IMR-90 (cell line): ENCODE results near the gene DHRSX. TPM values are rescaled to one million over a fixed set of nuclear protein-coding genes. Genes with fewer than 3 reads are reported as not detected.

Experiments
- ATAC-seq: fragments of 200-7000 bp; cut with Tn5 transposase; 2 replicates; pipeline ENCODE4 v1.9.1; 2020; ENCODE audit warnings: low read depth, mild to moderate bottlenecking, moderate library complexity
- BruUV-seq: library from RNA; stranded (reverse); fragments of 400-500 nt; replicated peaks from 2 replicates; lab custom pipeline; 2021; lab: Mats Ljungman, UMichigan
- CTCF ChIA-PET: fragments of 300-600 bp; formaldehyde crosslinking; extraction: SDS; loops from one replicate; lab custom pipeline; 2021; ENCODE audit warnings: antibody characterized with exemption; lab: Yijun Ruan, JAX
- POLR2A ChIA-PET: fragments of 300-600 bp; sonication (Branson Sonifier 250); formaldehyde crosslinking; loops from one replicate; lab custom pipeline; 2022; ENCODE audit warnings: antibody characterized with exemption; ENCODE audit not compliant: unreplicated experiment; lab: Charles Lee
- DNase-seq: peaks from one replicate; pipeline ENCODE4 v3.0.0; 2013
- H2AFZ ChIP-seq: replicated peaks from 2 replicates; pipeline ENCODE3; 2013; ENCODE audit warnings: low read length, mild to moderate bottlenecking; ENCODE audit not compliant: poor library complexity
- H2AK5ac ChIP-seq: 2 replicates; pipeline ENCODE4 v1.6.1; 2013; ENCODE audit warnings: low read depth, low read length, inconsistent platforms
- H2AK9ac ChIP-seq: replicated peaks from 2 replicates; pipeline ENCODE3; 2013; ENCODE audit warnings: mild to moderate bottlenecking, low read depth, low read length, moderate library complexity; ENCODE audit not compliant: poor library complexity
- H2BK120ac ChIP-seq: 2 replicates; pipeline ENCODE4 v1.6.1; 2013; ENCODE audit warnings: low read depth, low read length, inconsistent platforms
- H2BK15ac ChIP-seq: 3 replicates; pipeline ENCODE4 v1.6.1; 2013; ENCODE audit warnings: low read depth, low read length, inconsistent platforms
- H2BK20ac ChIP-seq: 2 replicates; pipeline ENCODE4 v1.6.1; 2013; ENCODE audit warnings: low read depth, mild to moderate bottlenecking, inconsistent platforms, low read length, moderate library complexity
- H2BK5ac ChIP-seq: 2 replicates; pipeline ENCODE4 v1.6.1; 2013; ENCODE audit warnings: mild to moderate bottlenecking, low read depth, low read length, inconsistent platforms; ENCODE audit not compliant: poor library complexity, severe bottlenecking
- H3K14ac ChIP-seq: replicated peaks from 2 replicates; pipeline ENCODE4 v1.6.1; 2013; ENCODE audit warnings: low read depth, low read length, inconsistent platforms
- H3K18ac ChIP-seq: 2 replicates; pipeline ENCODE4 v1.6.1; 2013; ENCODE audit warnings: low read depth, low read length, control low read depth
- H3K23ac ChIP-seq: 2 replicates; pipeline ENCODE4 v1.6.1; 2013; ENCODE audit warnings: low read depth, low read length, inconsistent platforms
- H3K27ac ChIP-seq: 2 replicates; pipeline ENCODE4 v1.5.1; 2013; ENCODE audit warnings: mild to moderate bottlenecking, control low read depth, low read length; ENCODE audit not compliant: insufficient read depth
- H3K27me3 ChIP-seq: 2 replicates; pipeline ENCODE4 v1.6.1; 2013; ENCODE audit warnings: low read length; ENCODE audit not compliant: control insufficient read depth, insufficient read depth
- H3K36me3 ChIP-seq: 2 replicates; pipeline ENCODE4 v1.6.1; 2013; ENCODE audit warnings: low read length, mixed read lengths; ENCODE audit not compliant: control insufficient read depth, insufficient read depth
- H3K4ac ChIP-seq: 2 replicates; pipeline ENCODE4 v1.6.1; 2013; ENCODE audit warnings: low read depth, low read length, inconsistent platforms
- H3K4me1 ChIP-seq: 2 replicates; pipeline ENCODE4 v1.6.1; 2013; ENCODE audit warnings: low read length, mixed read lengths; ENCODE audit not compliant: control insufficient read depth, insufficient read depth
- H3K4me2 ChIP-seq: 2 replicates; pipeline ENCODE4 v1.6.1; 2013; ENCODE audit warnings: low read depth, mild to moderate bottlenecking, control low read depth, low read length, moderate library complexity
- H3K4me3 ChIP-seq: 2 replicates; pipeline ENCODE4 v1.5.1; 2013; ENCODE audit warnings: low read depth, mild to moderate bottlenecking, control low read depth, low read length, moderate library complexity; ENCODE audit not compliant: insufficient read depth
- H3K56ac ChIP-seq: 2 replicates; pipeline ENCODE4 v1.6.1; 2013; ENCODE audit warnings: low read length, inconsistent platforms; ENCODE audit not compliant: insufficient read depth; ENCODE audit errors: extremely low read depth
- H3K79me1 ChIP-seq, 2 experiments: 2 replicates each; pipeline ENCODE4 v1.6.1; 2013; ENCODE audit warnings: low read length in 2 of 2, inconsistent platforms in 1 of 2, low read depth in 1 of 2
- H3K9ac ChIP-seq: 2 replicates; pipeline ENCODE4 v1.6.1; 2013; ENCODE audit warnings: low read depth, low read length, control low read depth
- H3K9me1 ChIP-seq: 2 replicates; pipeline ENCODE4 v1.6.1; 2013; ENCODE audit warnings: low read length, inconsistent platforms; ENCODE audit not compliant: insufficient read depth
- H3K9me3 ChIP-seq: 2 replicates; pipeline ENCODE4 v1.6.1; 2013; ENCODE audit warnings: low read length; ENCODE audit not compliant: control insufficient read depth, insufficient read depth
- H4K20me1 ChIP-seq: 2 replicates; pipeline ENCODE4 v1.6.1; 2013; ENCODE audit warnings: low read length, inconsistent platforms; ENCODE audit not compliant: insufficient read depth
- H4K5ac ChIP-seq: 2 replicates; pipeline ENCODE4 v1.6.1; 2013; ENCODE audit warnings: mild to moderate bottlenecking, low read depth, low read length, control low read depth
- H4K8ac ChIP-seq, 2 experiments: 2 replicates each; pipeline ENCODE4 v1.6.1; 2013; ENCODE audit warnings: low read depth in 2 of 2, low read length in 2 of 2, control low read depth in 1 of 2, inconsistent platforms in 1 of 2
- H4K91ac ChIP-seq: 2 replicates; pipeline ENCODE4 v1.6.1; 2013; ENCODE audit warnings: low read depth, low read length, inconsistent platforms; ENCODE audit not compliant: insufficient read depth
- BHLHE40 ChIP-seq: fragments of 150-350 bp; IDR thresholded peaks from 2 replicates; pipeline ENCODE4 v1.6.1; 2016; ENCODE audit warnings: mild to moderate bottlenecking, low read depth, low read length
- FOS ChIP-seq: fragments of 150-350 bp; IDR thresholded peaks from 2 replicates; pipeline ENCODE4 v1.6.1; 2016; ENCODE audit warnings: low read depth, low read length
- MAZ ChIP-seq: IDR thresholded peaks from 2 replicates; pipeline ENCODE4 v1.6.1; 2012; ENCODE audit warnings: low read depth, mild to moderate bottlenecking, low read length, improper control_type of control experiment, moderate library complexity, borderline replicate concordance
- USF2 ChIP-seq: fragments of 150-350 bp; IDR thresholded peaks from 2 replicates; pipeline ENCODE4 v1.6.1; 2017; ENCODE audit warnings: mild to moderate bottlenecking, antibody characterized with exemption, low read length, low read depth
- WGBS, 2 experiments: methylation state at CpG; one replicate each; pipeline versions ENCODE4 v1.1.5 to v1.1.7; 2013; ENCODE audit warnings: missing lambda C conversion rate in 2 of 2; ENCODE audit not compliant: insufficient read length in 1 of 2; ENCODE audit errors: extremely low coverage in 2 of 2; 5-methylcytosine and 5-hydroxymethylcytosine counted together
- dilution Hi-C: fragments of 300-500 bp; cut with HindIII; formaldehyde crosslinking; loops from one replicate; pipeline ENCODE4 v1.14.3; 2018; ENCODE audit warnings: low sequenced_read_pairs; ENCODE audit not compliant: unreplicated experiment
- in situ Hi-C: fragments of 300-500 bp; cut with MboI; formaldehyde crosslinking; loops from 3 replicates; pipeline ENCODE4 v1.14.3; 2019; ENCODE audit warnings: low sequenced_read_pairs, inconsistent platforms, mixed read lengths
- intact Hi-C: fragments of 100-400 bp; cut with micrococcal nuclease; formaldehyde crosslinking; loops from 2 replicates; pipeline ENCODE4 v1.10.0; 2022
- polyA plus RNA-seq, 3 experiments: library from polyadenylated mRNA; depleted of rRNA; stranded (reverse); fragments of >200 nt; gene quantifications; 2 replicates each; pipeline ENCODE4 v1.2.3, GENCODE V29; 2012; ENCODE audit warnings: low replicate concordance in 1 of 3
- total RNA-seq: library from RNA; depleted of rRNA; stranded (reverse); fragments of >200 nt; gene quantifications from 2 replicates; pipeline ENCODE4 v1.2.3, GENCODE V29; 2012

The DHRSX gene
- total and polyA plus RNA-seq, 2 of the 4 experiments (the other 2 are of a cell fraction) = 26.2 to 38.0 TPM

GRCh38 chrX:2336181-2336580 is 164.6 kb downstream of the DHRSX start:
- no peaks in the 10 kb centered on the region for H3K27me3 ChIP-seq
- ATAC-seq (no peak), DNase-seq (no peak)
- H3K18ac ChIP-seq = no peak overlapping the region
- POLR2A ChIA-PET = no interaction called here
- H3K36me3 ChIP-seq = peaks cover 4% of the 10 kb centered on the region; the same call in 1 of the 2 replicates
- CTCF ChIA-PET = no interaction called here
- H3K4me2 ChIP-seq = no peak overlapping the region
- H3K56ac ChIP-seq = no peak overlapping the region
- H3K4me3 ChIP-seq = no peak overlapping the region
- 100% methylated on average over 7 of the region's 7 CpGs; no CpG with 5 or more reads in 1 of the 2 experiments for WGBS, 2 experiments
- no peak overlapping the region for H3K4ac ChIP-seq
- no peak overlapping the region for H3K14ac ChIP-seq
- no peak overlapping the region for H4K8ac ChIP-seq
- no peak overlapping the region for H4K91ac ChIP-seq
- no peak overlapping the region for H3K27ac ChIP-seq
- no peak overlapping the region for H2BK120ac ChIP-seq
- dilution Hi-C loops = no loop called here
- H3K4me1 ChIP-seq = no peaks in the 10 kb centered on the region; the same call in 1 of the 2 replicates
- no peaks in the 10 kb centered on the region for H3K9me3 ChIP-seq
- TF ChIP-seq USF2 = no peak
- no peak for TF ChIP-seq MAZ
- TF ChIP-seq BHLHE40 = no peak
- no peak for TF ChIP-seq FOS
- H2AK5ac ChIP-seq = no peak overlapping the region
- no peaks in the 10 kb centered on the region for H4K20me1 ChIP-seq
- no TSS peak for BruUV-seq
- no peak overlapping the region for H2BK15ac ChIP-seq
- H2BK5ac ChIP-seq = no peak overlapping the region
- H2BK20ac ChIP-seq = no peak overlapping the region
- no peak overlapping the region for H3K23ac ChIP-seq
- H4K5ac ChIP-seq = no peak overlapping the region
- H2AFZ ChIP-seq = no peak overlapping the region
- H2AK9ac ChIP-seq = no peak overlapping the region
- H3K9ac ChIP-seq = no peak overlapping the region
- peaks cover 7 to 11% of the 10 kb centered on the region in 2 experiments; a peak in 3 of 4 replicates for H3K79me1 ChIP-seq
- no peaks in the 10 kb centered on the region for H3K9me1 ChIP-seq
- in situ Hi-C loops = no loop called here
- intact Hi-C loops = no loop called here
